Activated naive CD4-positive, alpha-beta T cell treated with anti-CD3 and anti-CD28 coated beads, Interleukin-2, amount 50 U/mL, for 72 hours (primary cell): ENCODE data around the gene FECH. TPM values are rescaled to one million over a fixed set of nuclear protein-coding genes. Genes with fewer than 3 reads are reported as not detected.

Experiments used
- ATAC-seq, 2 donors: fragments of 150-1000 bp; cut with Tn5 transposase; 2 replicates each; pipeline ENCODE4 v1.10.0; 2021; ENCODE audit warnings: mild to moderate bottlenecking in 2 of 2, moderate library complexity in 2 of 2
- DNase-seq, 2 donors: peaks; one replicate each; pipeline ENCODE4 v3.0.0; 2021 to 2022; ENCODE audit warnings: low spot score in 2 of 2
- H3K27ac Mint-ChIP-seq, 2 donors: one replicate each; pipeline ENCODE4 v1.8.0; 2022; ENCODE audit warnings: mild to moderate bottlenecking in 2 of 2, mixed read lengths in 2 of 2
- H3K36me3 Mint-ChIP-seq, 2 donors: one replicate each; pipeline ENCODE4 v1.8.0; 2022; ENCODE audit warnings: mixed read lengths in 2 of 2
- H3K9me3 Mint-ChIP-seq, 2 donors: one replicate each; pipeline ENCODE4 v1.8.0; 2022; ENCODE audit warnings: mixed read lengths in 2 of 2
- total RNA-seq, 2 donors: library from RNA; stranded (reverse); gene quantifications; one replicate each; pipeline ENCODE4 v1.2.3, GENCODE V29; 2022

FECH gene
- total RNA-seq, 2 donors from 2014 or later: 21.1 to 23.7 TPM

DNA sequence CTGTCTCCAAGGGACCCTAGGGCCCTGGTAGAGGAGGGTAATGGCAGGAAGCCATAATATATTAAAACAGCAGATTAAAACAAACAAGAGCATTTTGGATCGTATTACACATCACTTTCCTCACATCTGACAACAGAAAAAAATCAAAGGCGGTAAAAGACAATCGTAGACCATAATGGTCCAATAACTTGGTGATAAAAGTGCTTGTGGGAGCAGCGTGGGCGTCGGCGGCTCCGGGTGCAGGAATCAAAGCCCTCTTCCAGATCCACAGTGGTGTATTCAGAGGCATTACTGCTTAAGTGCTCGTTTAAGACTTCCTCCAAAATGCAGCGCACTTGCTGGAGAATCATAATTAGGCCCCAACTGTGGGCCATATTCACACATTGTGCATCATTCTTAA, 68.0 kb downstream of the FECH start:
- no peaks in the 10 kb centered on the region for H3K36me3 Mint-ChIP-seq

DNA sequence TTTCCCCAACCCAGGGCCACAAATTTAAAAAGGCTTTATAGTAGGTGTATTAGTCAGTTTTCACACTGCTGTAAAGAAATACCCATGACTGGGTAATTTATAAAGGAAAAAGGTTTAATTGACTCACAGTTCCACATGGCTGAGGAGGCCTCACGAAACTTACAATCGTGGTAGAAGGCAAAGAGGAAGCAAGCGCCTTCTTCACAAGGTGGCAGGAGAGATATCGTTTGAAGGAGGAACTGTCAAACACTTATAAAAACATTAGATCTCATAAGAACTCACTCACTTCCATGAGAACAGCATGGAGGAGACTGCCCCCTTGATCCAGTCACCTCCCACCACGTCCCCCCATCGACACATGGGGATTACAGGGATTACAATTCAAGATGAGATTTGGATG, 70.4 kb downstream of the FECH start:
- H3K36me3 Mint-ChIP-seq: no peaks in the 10 kb centered on the region
- no peak overlapping the region for H3K27ac Mint-ChIP-seq
- H3K9me3 Mint-ChIP-seq: no peaks in the 10 kb centered on the region
- DNase-seq: no peak
- no peak for ATAC-seq

More for the DNA sequence above, 68.0 kb downstream of the FECH start:
- Mint-ChIP-seq H3K9me3 (no peaks in the 10 kb centered on the region), H3K27ac (no peak overlapping the region)
- no peak for DNase-seq
- ATAC-seq: no peak

DNA sequence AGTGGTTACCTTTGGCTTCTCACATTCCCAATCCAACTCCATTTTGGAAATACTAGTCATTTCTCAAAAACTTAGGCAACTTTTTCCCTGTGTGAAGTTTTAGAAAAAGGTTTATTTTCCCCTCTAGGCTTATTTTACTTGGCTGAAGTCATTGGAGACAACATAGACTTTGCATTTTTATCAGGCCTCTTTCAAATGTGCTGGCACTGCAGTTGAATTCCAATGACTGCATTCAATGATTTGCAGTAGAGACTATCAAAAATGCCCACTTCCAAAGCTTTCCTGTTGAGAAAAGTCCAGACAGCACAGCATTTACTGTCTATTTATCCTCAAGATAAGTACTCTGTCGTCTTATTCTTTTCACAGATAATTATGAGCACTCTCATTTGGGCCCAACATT, 81.3 kb downstream of the FECH start:
- DNase-seq (no peak), ATAC-seq (no peak)
- H3K27ac Mint-ChIP-seq: no peak overlapping the region
- H3K36me3 Mint-ChIP-seq: no peaks in the 10 kb centered on the region
- no peaks in the 10 kb centered on the region for H3K9me3 Mint-ChIP-seq

DNA sequence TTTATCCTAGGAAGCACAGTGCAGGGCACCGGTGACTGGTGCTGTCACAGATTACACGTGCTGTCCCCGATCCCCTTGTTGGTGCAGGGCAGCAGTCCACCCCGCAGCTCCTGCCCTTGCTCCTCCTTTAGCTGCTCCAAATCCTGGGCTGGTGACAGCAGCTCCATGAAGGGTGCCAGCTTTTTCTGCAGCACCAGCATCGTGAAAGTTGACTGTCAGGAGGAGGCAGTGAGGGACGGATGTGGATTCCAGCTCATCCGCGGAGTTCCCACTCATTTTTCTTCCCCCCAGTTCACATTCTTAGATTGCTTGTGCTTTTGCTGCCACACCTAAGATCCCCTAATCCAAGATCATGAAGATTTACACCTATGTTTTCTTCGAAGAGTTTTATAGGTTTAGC, 83.9 kb downstream of the FECH start:
- no peak overlapping the region for H3K27ac Mint-ChIP-seq
- ATAC-seq (no peak), DNase-seq (no peak)
- H3K9me3 Mint-ChIP-seq: no peaks in the 10 kb centered on the region
- no peaks in the 10 kb centered on the region for H3K36me3 Mint-ChIP-seq

DNA sequence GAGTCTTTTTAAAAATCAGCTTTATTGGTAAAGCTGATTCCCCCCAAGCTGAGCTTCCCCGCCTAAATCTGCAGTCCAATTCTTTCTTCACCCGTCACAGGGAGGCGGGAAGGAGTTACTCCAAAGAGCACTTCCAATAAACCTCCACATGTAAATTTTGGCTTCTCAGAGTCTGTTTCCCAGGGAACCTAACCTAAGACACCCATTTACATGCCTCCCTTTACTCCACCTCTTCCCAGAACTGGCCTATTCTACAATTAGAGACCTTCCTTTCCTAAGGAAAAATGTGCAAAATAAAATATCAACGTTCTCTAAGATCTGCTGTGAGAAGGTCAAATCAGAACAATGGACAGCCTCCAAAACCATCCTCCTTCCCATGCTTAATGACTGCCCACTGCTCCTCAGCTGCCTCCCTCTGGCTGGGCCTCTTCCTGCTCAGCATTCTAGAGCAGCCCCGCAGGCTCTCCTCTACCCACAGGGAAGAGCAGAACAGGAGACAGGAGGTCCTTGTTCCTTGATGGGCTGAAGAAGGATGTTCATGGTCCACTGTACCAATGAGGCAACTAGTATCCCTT, 87.7 kb downstream of the FECH start:
- H3K27ac Mint-ChIP-seq: no peak overlapping the region
- DNase-seq (no peak), ATAC-seq (no peak)
- no peaks in the 10 kb centered on the region for H3K9me3 Mint-ChIP-seq
- H3K36me3 Mint-ChIP-seq: no peaks in the 10 kb centered on the region

Other genes starting within 250 kb of the FECH start
- not detected for gene ST8SIA3, start 234.1 kb downstream of the FECH start, total RNA-seq
- gene ONECUT2, start 151.3 kb downstream of the FECH start, total RNA-seq: under 1 TPM in 1 of 2 donors, not detected in 1; 0.02 TPM
- gene NARS1, start 35.1 kb upstream of the FECH start, total RNA-seq: 10 to 100 TPM; 75.8 to 87.6 TPM
- gene ATP8B1, start 216.6 kb upstream of the FECH start, total RNA-seq: not detected